SK-N-MC (cell line): ENCODE measurements around the gene ANO2.

Experiments used
- EZH2 ChIP-seq: fragments of 200-600 bp; sonication (generic); IDR thresholded peaks from one replicate; pipeline ENCODE4 v1.6.1; 2017; ENCODE audit warnings: antibody characterized with exemption
- POLR2AphosphoS5 ChIP-seq: IDR thresholded peaks from 2 replicates; pipeline ENCODE4 v1.6.1; 2012; ENCODE audit warnings: mild to moderate bottlenecking, low read depth, low read length, borderline replicate concordance

GRCh38 chr12:5963515-5963914 lies 18.5 kb upstream of the ANO2 start:
- TF ChIP-seq POLR2AphosphoS5 = no peak
- TF ChIP-seq EZH2 = no peak
